WTC11 (cell line): ENCODE results near the gene ARHGEF17.

Experiments
- AFF4 ChIP-seq: sonication (generic); formaldehyde crosslinking; IDR thresholded peaks from 2 replicates; pipeline ENCODE4 v1.8.1; 2023; ENCODE audit warnings: mild to moderate bottlenecking, missing genetic modification reagents, borderline replicate concordance
- CREM ChIP-seq: sonication (generic); formaldehyde crosslinking; IDR thresholded peaks from 2 replicates; pipeline ENCODE4 v1.8.1; 2022; ENCODE audit warnings: mild to moderate bottlenecking, missing genetic modification reagents, moderate library complexity
- CTCF ChIP-seq: fragments of 200-600 bp; IDR thresholded peaks from 2 replicates; pipeline ENCODE4 v1.8.0; 2022; ENCODE audit warnings: antibody characterized with exemption
- MXD4 ChIP-seq: fragments of 250-450 bp; sonication (Bioruptor Pico); IDR thresholded peaks from 2 replicates; pipeline ENCODE4 v1.8.0; 2021; ENCODE audit warnings: mild to moderate bottlenecking, moderate library complexity, borderline replicate concordance
- NR1H2 ChIP-seq: sonication (generic); formaldehyde crosslinking; IDR thresholded peaks from 2 replicates; pipeline ENCODE4 v1.9.0; 2021; ENCODE audit warnings: mild to moderate bottlenecking, moderate library complexity, missing genetic modification reagents
- SP1 ChIP-seq: sonication (generic); formaldehyde crosslinking; conservative IDR thresholded peaks from 2 replicates; pipeline ENCODE4 v1.8.1; 2022; ENCODE audit warnings: missing genetic modification reagents
- TP53 ChIP-seq: sonication (generic); formaldehyde crosslinking; IDR thresholded peaks from 2 replicates; pipeline ENCODE4 v1.8.1; 2023; ENCODE audit warnings: mild to moderate bottlenecking, missing genetic modification reagents
- ZNF396 ChIP-seq: fragments of 250-450 bp; sonication (Bioruptor Pico); IDR thresholded peaks from 2 replicates; pipeline ENCODE4 v1.8.0; 2021; ENCODE audit warnings: mild to moderate bottlenecking, moderate library complexity, borderline replicate concordance

- TF ChIP-seq ZNF396, result no peak
- no peak for TF ChIP-seq NR1H2 (CRISPR knock-in tag)
- no peak for TF ChIP-seq CTCF
- no peak for TF ChIP-seq SP1 (CRISPR knock-in tag)
- no peak for TF ChIP-seq AFF4
- no peak for TF ChIP-seq CREM (CRISPR knock-in tag)
- TF ChIP-seq TP53, result no peak
- no peak for TF ChIP-seq MXD4
Observed at GRCh38 chr11:73384125-73384441, 76.0 kb downstream of the ARHGEF17 start.
